IPS-18a (cell line): ENCODE data around the gene ZC3HAV1.

Source experiments
- H3K27ac ChIP-seq: one replicate; pipeline ENCODE4 v1.5.1; 2013; ENCODE audit warnings: low read length
- H3K27me3 ChIP-seq: one replicate; pipeline ENCODE4 v1.6.1; 2013; ENCODE audit warnings: mild to moderate bottlenecking, low read length; ENCODE audit not compliant: control insufficient read depth, insufficient read depth
- H3K36me3 ChIP-seq: one replicate; pipeline ENCODE4 v1.6.1; 2013; ENCODE audit warnings: low read depth, low read length; ENCODE audit not compliant: control insufficient read depth
- H3K4me1 ChIP-seq: one replicate; pipeline ENCODE4 v1.6.1; 2013; ENCODE audit warnings: low read depth, low read length; ENCODE audit not compliant: control insufficient read depth
- H3K4me3 ChIP-seq: one replicate; pipeline ENCODE4 v1.5.1; 2013; ENCODE audit warnings: low read length
- H3K9ac ChIP-seq: one replicate; pipeline ENCODE4 v1.6.1; 2013; ENCODE audit warnings: mild to moderate bottlenecking, low read length, moderate library complexity
- H3K9me3 ChIP-seq: one replicate; pipeline ENCODE4 v1.6.1; 2013; ENCODE audit warnings: low read depth, low read length; ENCODE audit not compliant: control insufficient read depth

The ZC3HAV1 gene

GRCh38 chr7:139046143-139046542, 63.4 kb downstream of the ZC3HAV1 start:
- H3K36me3 ChIP-seq, result peaks cover 16% of the 10 kb centered on the region
- H3K9me3 ChIP-seq, result no peaks in the 10 kb centered on the region
- no peak overlapping the region for H3K9ac ChIP-seq
- H3K4me3 ChIP-seq, result no peak overlapping the region
- H3K27ac ChIP-seq, result no peak overlapping the region
- H3K27me3 ChIP-seq, result no peaks in the 10 kb centered on the region
- no peaks in the 10 kb centered on the region for H3K4me1 ChIP-seq

DNA sequence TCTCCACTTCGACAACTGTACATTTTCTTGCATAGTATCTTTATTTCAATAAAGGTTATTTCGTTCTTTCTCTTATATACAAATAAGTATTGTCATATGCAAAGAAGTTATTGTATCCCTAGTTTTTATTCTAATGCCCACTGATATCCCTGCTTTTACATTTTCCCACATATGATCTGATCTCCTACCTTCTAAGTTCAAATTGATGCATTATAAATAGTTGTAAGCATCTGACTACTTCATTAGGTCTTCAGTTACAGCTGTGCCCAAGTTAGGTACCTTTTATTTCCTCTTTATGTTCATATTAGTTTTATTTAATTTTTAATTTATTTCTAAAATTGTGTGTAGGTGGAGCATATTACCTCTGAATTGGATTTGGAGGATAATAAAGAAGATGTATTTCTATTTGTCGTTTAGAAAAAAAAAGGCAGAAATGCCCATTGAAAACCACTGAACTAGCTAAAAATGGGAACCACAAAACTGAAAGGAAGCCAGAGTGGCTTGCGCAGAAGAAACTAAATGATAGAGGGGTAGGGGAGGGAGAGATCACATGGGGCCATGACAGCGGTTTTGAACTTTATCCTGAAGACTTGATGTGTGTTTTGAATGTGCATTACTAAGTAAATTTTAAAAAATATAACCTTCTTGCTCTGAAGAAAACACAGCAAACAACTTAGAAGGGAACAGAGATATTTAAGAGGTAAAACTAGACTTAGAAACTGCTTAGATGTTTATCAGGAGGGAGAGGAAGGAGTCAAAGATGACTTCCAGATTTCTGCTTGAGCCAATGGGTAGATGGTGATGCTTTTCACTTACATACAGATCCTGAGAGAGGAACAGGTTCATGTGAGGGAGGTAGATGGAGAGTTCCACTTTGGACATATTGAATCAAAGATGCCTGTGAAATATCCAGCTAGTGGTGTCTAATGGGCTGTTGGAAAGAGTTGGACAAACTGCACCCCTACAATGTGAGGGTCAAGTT, 64.4 kb downstream of the ZC3HAV1 start:
- H3K4me3 ChIP-seq, result no peak overlapping the region
- peaks cover 16% of the 10 kb centered on the region for H3K36me3 ChIP-seq
- no peaks in the 10 kb centered on the region for H3K4me1 ChIP-seq
- H3K9ac ChIP-seq, result no peak overlapping the region
- no peak overlapping the region for H3K27ac ChIP-seq
- no peaks in the 10 kb centered on the region for H3K9me3 ChIP-seq
- no peaks in the 10 kb centered on the region for H3K27me3 ChIP-seq

GRCh38 chr7:139043823-139044812, 65.4 kb downstream of the ZC3HAV1 start:
- Histone ChIP-seq H3K4me3 (no peak overlapping the region), H3K36me3 (peaks cover 10% of the 10 kb centered on the region)

GRCh38 chr7:139041378-139042085, 68.0 kb downstream of the ZC3HAV1 start:
- Histone ChIP-seq H3K9ac (no peak overlapping the region), H3K36me3 (peaks cover 2% of the 10 kb centered on the region), H3K4me3 (no peak overlapping the region), H3K4me1 (peaks cover 14% of the 10 kb centered on the region), H3K9me3 (no peaks in the 10 kb centered on the region), H3K27me3 (no peaks in the 10 kb centered on the region), H3K27ac (no peak overlapping the region)

More at GRCh38 chr7:139043823-139044812, 65.4 kb downstream of the ZC3HAV1 start:
- Histone ChIP-seq H3K27ac (no peak overlapping the region), H3K4me1 (no peaks in the 10 kb centered on the region), H3K9ac (no peak overlapping the region), H3K9me3 (no peaks in the 10 kb centered on the region), H3K27me3 (no peaks in the 10 kb centered on the region)

DNA sequence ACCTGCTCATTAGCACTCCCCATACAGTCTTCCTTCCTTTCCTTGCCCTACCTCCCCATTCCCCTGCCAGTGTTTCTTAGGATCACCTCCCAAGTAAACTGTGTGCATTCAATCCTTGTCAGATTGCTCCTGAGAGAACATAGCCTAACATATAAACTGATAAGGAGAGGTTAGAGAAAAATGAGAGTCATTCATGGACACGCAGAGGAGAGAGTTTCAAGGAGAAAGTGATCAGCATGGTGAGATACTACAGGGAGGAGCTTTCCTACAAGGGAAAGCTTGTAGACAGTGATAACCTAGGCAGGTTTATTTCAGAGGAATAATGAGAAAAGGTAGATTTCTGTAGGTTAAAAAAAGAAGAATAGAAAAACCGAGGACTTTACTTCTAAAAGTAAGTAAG, 70.8 kb downstream of the ZC3HAV1 start:
- Histone ChIP-seq H3K9me3 (no peaks in the 10 kb centered on the region), H3K4me1 (peaks cover 14% of the 10 kb centered on the region), H3K4me3 (no peak overlapping the region), H3K27ac (no peak overlapping the region), H3K27me3 (no peaks in the 10 kb centered on the region), H3K9ac (no peak overlapping the region), H3K36me3 (no peaks in the 10 kb centered on the region)

- Histone ChIP-seq H3K27ac (no peak overlapping the region), H3K9me3 (no peaks in the 10 kb centered on the region), H3K27me3 (no peaks in the 10 kb centered on the region), H3K4me1 (peaks cover 14% of the 10 kb centered on the region), H3K36me3 (no peaks in the 10 kb centered on the region), H3K9ac (no peak overlapping the region), H3K4me3 (no peak overlapping the region)
These were observed 72.6 kb downstream of the ZC3HAV1 start for GRCh38 chr7:139036901-139037300.

- Histone ChIP-seq H3K9me3 (no peaks in the 10 kb centered on the region), H3K4me3 (peak within 1 kb of the TSS; percentile 55), H3K9ac (peak within 1 kb of the TSS; percentile 49), H3K36me3 (no peaks in the 10 kb centered on the region), H3K27ac (no peak within 1 kb of the TSS), H3K4me1 (peaks cover 14% of the 10 kb centered on the region), H3K27me3 (no peaks in the 10 kb centered on the region)
These were observed 73.8 kb downstream of the ZC3HAV1 start, which contains the start of gene ZC3HAV1L for GRCh38 chr7:139035586-139036353. ZC3HAV1L (minus strand) TSS chr7:139036042; CDS start chr7:139036017, 25 bp downstream.

GRCh38 chr7:139034855-139035585, 74.5 kb downstream of the ZC3HAV1 start:
- Histone ChIP-seq H3K4me3 (peak overlapping the region; percentile 55), H3K36me3 (no peaks in the 10 kb centered on the region), H3K4me1 (peaks cover 14% of the 10 kb centered on the region), H3K9ac (peak overlapping the region; percentile 49), H3K9me3 (no peaks in the 10 kb centered on the region), H3K27me3 (no peaks in the 10 kb centered on the region), H3K27ac (no peak overlapping the region)

GRCh38 chr7:139034336-139034735, 75.2 kb downstream of the ZC3HAV1 start:
- Histone ChIP-seq H3K4me1 (peaks cover 14% of the 10 kb centered on the region), H3K27ac (no peak overlapping the region), H3K9ac (no peak overlapping the region), H3K27me3 (no peaks in the 10 kb centered on the region), H3K36me3 (no peaks in the 10 kb centered on the region), H3K4me3 (no peak overlapping the region), H3K9me3 (no peaks in the 10 kb centered on the region)
